Vagina (tissue), 2 donors: ENCODE measurements around the gene PDE10A. TPM values are rescaled to one million over a fixed set of nuclear protein-coding genes. Genes with fewer than 3 reads are reported as not detected.
"Not testable (repeated sequence)": the region's sequence is repeated elsewhere in the genome, so short reads cannot be mapped to it uniquely, and the experiment has no call there.

Experiments used
- DNase-seq, 2 donors: peaks; one replicate each; pipeline ENCODE4 v3.0.0-alpha.2; 2017; ENCODE audit errors: extremely low spot score in 2 of 2
- H3K27ac ChIP-seq: fragments of 200-600 bp; sonication (generic); one replicate; pipeline ENCODE4 v1.5.1; 2019
- H3K27me3 ChIP-seq: fragments of 200-600 bp; sonication (generic); one replicate; pipeline ENCODE4 v1.5.1; 2019
- H3K36me3 ChIP-seq, 2 donors: fragments of 200-600 bp; sonication (generic); one replicate each; pipeline ENCODE4 v1.5.1; 2017 to 2019
- H3K4me1 ChIP-seq: fragments of 200-600 bp; sonication (generic); one replicate; pipeline ENCODE4 v1.5.1; 2019
- H3K4me3 ChIP-seq, 2 donors: fragments of 200-600 bp; sonication (generic); 1 replicate in 1 of 2; 2 replicates in 1 of 2; pipeline ENCODE4 v1.5.1; 2016 to 2019
- H3K9me3 ChIP-seq: fragments of 200-600 bp; sonication (generic); one replicate; pipeline ENCODE4 v1.5.1; 2019
- CTCF ChIP-seq, 3 experiments: fragments of 450-650 bp in 2 of 3; fragments of 200-600 bp in 1 of 3; sonication (generic) in 1 of 3; IDR thresholded peaks; one replicate each; pipeline ENCODE4 v1.5.1; 2017 to 2019; ENCODE audit warnings: antibody characterized with exemption in 3 of 3, mild to moderate bottlenecking in 2 of 3, moderate library complexity in 2 of 3
- POLR2A ChIP-seq, 2 donors: fragments of 450-650 bp; IDR thresholded peaks; one replicate each; pipeline ENCODE4 v1.6.1; 2017; ENCODE audit warnings: antibody characterized with exemption in 2 of 2, mild to moderate bottlenecking in 2 of 2, moderate library complexity in 2 of 2
- POLR2AphosphoS5 ChIP-seq, 2 donors: sonication (generic); formaldehyde crosslinking; IDR thresholded peaks; one replicate each; pipeline ENCODE4 v1.9.0; 2017; ENCODE audit warnings: antibody characterized with exemption in 2 of 2, mild to moderate bottlenecking in 2 of 2, low read depth in 1 of 2; ENCODE audit not compliant: insufficient read depth in 1 of 2
- intact Hi-C: fragments of 100-400 bp; cut with DNase I; formaldehyde crosslinking; loops from one replicate; pipeline ENCODE4 v1.15.1; 2023
- total RNA-seq: library from RNA; depleted of rRNA; stranded (reverse); fragments of >200 nt; gene quantifications from one replicate; pipeline ENCODE4 v1.2.3, GENCODE V29; 2016

The PDE10A gene
- total RNA-seq, 1 donor from 2014 or later = 15.0 TPM

- no peak for DNase-seq
- intact Hi-C loops = no loop called here
- no peaks in the 10 kb centered on the region for H3K36me3 ChIP-seq
- H3K27me3 ChIP-seq = no peaks in the 10 kb centered on the region
- no peak overlapping the region for H3K27ac ChIP-seq
- H3K4me3 ChIP-seq = no peak overlapping the region
- no peaks in the 10 kb centered on the region for H3K9me3 ChIP-seq
- TF ChIP-seq CTCF (IDR thresholded peaks at IDR 0.05) (no peak), POLR2AphosphoS5 (IDR thresholded peaks at IDR 0.05; ENCODE audit: insufficient read depth in 1 of 2, low read depth in 1 of 2) (no peak), POLR2A (IDR thresholded peaks at IDR 0.05) (no peak)
- H3K4me1 ChIP-seq = no peaks in the 10 kb centered on the region
Measured at GRCh38 chr6:165514621-165515020, 148.4 kb downstream of the PDE10A start.

- no peak for TF ChIP-seq POLR2AphosphoS5 (IDR thresholded peaks at IDR 0.05; ENCODE audit: insufficient read depth in 1 of 2, low read depth in 1 of 2)
- no peak for TF ChIP-seq CTCF (IDR thresholded peaks at IDR 0.05)
- TF ChIP-seq POLR2A (IDR thresholded peaks at IDR 0.05) = no peak
- no peaks in the 10 kb centered on the region for H3K27me3 ChIP-seq
- intact Hi-C loops = no loop called here
- H3K9me3 ChIP-seq = no peaks in the 10 kb centered on the region
- no peak overlapping the region for H3K4me3 ChIP-seq
- no peak overlapping the region for H3K27ac ChIP-seq
- no peaks in the 10 kb centered on the region for H3K4me1 ChIP-seq
- DNase-seq = no peak
- H3K36me3 ChIP-seq = no peaks in the 10 kb centered on the region
Measured at GRCh38 chr6:165511807-165512206, 151.2 kb downstream of the PDE10A start.

GRCh38 chr6:165508321-165508869 is 154.6 kb downstream of the PDE10A start:
- H3K9me3 ChIP-seq = no peaks in the 10 kb centered on the region
- intact Hi-C loops = no loop called here
- H3K36me3 ChIP-seq = no peaks in the 10 kb centered on the region
- H3K27ac ChIP-seq = no peak overlapping the region
- no peak for TF ChIP-seq POLR2A (IDR thresholded peaks at IDR 0.05)
- TF ChIP-seq CTCF (IDR thresholded peaks at IDR 0.05) = no peak
- TF ChIP-seq POLR2AphosphoS5 (IDR thresholded peaks at IDR 0.05; ENCODE audit: insufficient read depth in 1 of 2, low read depth in 1 of 2) = no peak
- no peak overlapping the region for H3K4me3 ChIP-seq
- H3K27me3 ChIP-seq = no peaks in the 10 kb centered on the region
- no peaks in the 10 kb centered on the region for H3K4me1 ChIP-seq
- DNase-seq = no peak

GRCh38 chr6:165506657-165507056 is 156.4 kb downstream of the PDE10A start:
- H3K36me3 ChIP-seq = no peaks in the 10 kb centered on the region
- H3K4me3 ChIP-seq = no peak overlapping the region
- H3K9me3 ChIP-seq = no peaks in the 10 kb centered on the region
- H3K27me3 ChIP-seq = no peaks in the 10 kb centered on the region
- TF ChIP-seq POLR2AphosphoS5 (IDR thresholded peaks at IDR 0.05; ENCODE audit: insufficient read depth in 1 of 2, low read depth in 1 of 2) (no peak), POLR2A (IDR thresholded peaks at IDR 0.05) (no peak), CTCF (IDR thresholded peaks at IDR 0.05) (no peak)
- DNase-seq = no peak
- no peaks in the 10 kb centered on the region for H3K4me1 ChIP-seq
- H3K27ac ChIP-seq = no peak overlapping the region
- intact Hi-C loops = no loop called here

GRCh38 chr6:165500214-165500907 is 162.7 kb downstream of the PDE10A start:
- H3K27me3 ChIP-seq, H3K36me3 ChIP-seq, H3K4me1 ChIP-seq, intact Hi-C loops, H3K27ac ChIP-seq, H3K9me3 ChIP-seq, H3K4me3 ChIP-seq, DNase-seq: not testable (repeated sequence)
